Measurements from ENCODE around the gene PANK2.
"Not testable (repeated sequence)": the region's sequence is repeated elsewhere in the genome, so short reads cannot be mapped to it uniquely, and the experiment has no call there.

The PANK2 gene

GRCh38 chr20:3888622-3889488 is at the start of gene PANK2:
Gene PANK2 (plus strand): TSS chr20:3889387.
- peak; percentile 96 for DNase-seq

- DNase-seq: not testable (repeated sequence)
Observed at GRCh38 chr20:3840201-3840600, 49.0 kb upstream of the PANK2 start.

DNA sequence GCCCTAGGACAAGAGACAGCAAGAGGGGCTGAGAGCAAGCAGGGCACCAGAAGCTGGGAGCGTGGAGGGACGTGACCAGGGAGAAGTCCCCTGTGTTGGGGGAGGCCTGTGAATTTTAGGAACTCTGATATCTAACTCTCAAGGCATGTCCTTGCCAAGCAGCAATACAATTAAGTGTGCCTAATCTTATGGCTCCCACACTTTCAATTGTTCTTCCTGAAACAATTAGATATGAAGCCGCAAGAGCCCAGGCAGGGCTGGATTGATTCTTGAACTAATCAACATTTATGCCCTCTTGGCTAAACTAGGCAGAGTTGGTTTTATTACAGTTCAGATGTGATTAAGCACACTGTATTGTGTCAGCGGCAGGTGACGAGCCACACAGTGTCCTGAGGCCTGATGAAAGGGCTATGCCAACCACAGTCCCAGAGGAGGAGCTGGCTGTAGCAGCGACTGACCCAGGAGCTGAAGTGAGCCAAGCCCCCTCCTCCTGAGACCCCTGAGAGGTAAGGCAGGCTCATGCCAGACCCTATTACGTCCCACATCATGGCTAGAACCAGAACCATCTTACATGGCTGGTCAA is 46.7 kb upstream of the PANK2 start:
- no peak for DNase-seq

DNA sequence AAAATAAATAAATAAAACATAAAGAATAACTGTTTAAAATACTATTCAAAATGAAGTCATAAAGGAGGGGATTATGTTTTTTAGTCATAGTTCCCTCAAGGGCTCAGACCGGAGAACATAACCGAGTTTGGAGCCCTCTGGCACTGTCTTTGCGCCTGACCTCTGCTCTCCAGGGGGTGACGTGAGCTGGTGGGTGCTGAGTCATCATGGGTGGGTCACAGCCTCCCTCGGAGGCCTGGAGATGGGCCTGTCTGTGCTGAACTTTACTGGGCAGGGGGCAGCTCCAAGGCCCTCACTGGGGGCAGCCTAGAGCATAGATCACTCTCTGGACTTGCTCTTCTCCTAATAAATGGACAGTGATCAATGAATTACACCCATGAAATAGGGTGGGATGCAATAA is 45.7 kb upstream of the PANK2 start:
- no peak for DNase-seq

DNA sequence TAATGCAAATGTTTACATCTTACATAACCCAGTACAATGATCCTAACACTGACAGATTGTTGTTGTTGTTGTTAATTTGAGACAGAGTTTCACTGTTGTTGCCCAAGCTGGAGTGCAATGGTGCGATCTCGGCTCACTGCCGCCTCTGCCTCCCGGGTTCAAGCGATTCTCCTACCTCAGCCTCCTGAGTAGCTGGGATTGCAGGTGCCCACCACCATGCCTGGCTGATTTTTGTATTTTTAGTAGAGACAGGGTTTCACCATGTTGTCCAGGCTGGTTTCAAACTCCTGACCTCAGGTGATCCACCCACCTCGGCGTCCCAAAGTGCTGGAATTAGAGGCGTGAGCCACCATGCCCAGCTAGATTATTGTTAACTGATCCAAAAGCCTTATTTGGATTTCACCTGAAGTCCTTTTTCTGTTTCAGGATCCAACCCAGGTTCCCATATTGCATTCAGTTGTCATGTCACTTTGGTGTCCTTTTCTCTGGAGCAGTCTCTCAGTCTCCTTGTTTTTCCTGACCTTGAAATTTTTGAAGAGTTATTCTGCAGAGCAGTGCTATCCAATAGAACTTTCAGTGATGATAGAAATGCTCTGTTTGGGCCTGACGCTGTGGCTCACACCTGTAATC is 45.1 kb upstream of the PANK2 start:
- DNase-seq: not testable (repeated sequence)

- no peak for DNase-seq
Observed at GRCh38 chr20:3846378-3846739, 42.8 kb upstream of the PANK2 start.

GRCh38 chr20:3846740-3847428 is 42.3 kb upstream of the PANK2 start, which contains the start of gene MAVS:
Gene MAVS (plus strand): TSS chr20:3846834. CDS start chr20:3854625, 7,791 bp downstream.
- DNase-seq: peak; percentile 78

- DNase-seq: no peak
Observed at GRCh38 chr20:3847429-3847940, 41.7 kb upstream of the PANK2 start.

DNA sequence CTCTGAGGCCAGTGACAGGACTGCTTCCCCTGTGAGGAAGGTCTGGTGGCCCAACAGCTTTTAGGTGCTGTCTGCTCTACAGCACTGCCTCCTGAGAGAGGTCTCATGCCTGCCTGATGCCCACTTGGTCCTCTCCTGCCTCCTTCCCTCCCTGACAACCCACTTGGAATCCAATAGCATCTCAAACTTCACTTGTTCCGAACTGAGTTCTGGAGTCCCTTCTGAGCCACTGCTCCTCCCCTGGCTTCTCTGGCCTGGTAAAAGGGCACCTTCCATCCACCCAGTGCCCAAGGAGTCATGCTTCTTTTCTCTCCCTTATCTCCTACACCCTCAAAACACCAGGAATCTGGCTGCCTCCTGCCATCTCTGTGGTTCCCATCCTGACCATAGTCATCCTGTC is 40.6 kb upstream of the PANK2 start:
- DNase-seq: no peak

DNA sequence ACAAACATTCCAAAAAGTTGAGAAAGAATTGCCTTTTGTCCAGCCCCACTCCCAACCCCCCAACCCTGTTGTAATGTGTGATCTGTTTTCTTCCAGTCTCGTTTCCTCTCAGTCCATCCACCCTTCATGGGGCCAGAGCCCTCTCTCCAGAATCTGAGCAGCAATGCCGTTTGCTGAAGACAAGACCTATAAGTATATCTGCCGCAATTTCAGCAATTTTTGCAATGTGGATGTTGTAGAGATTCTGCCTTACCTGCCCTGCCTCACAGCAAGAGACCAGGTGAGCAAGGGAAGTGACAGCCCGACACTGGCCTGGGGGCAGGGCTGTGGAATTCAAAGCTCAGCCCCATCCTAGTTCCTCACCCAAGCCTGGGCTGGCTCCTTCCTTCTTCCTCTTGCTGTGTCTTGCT is 34.7 kb upstream of the PANK2 start:
- DNase-seq: no peak

- DNase-seq: no peak
Observed at GRCh38 chr20:3857405-3857804, 31.8 kb upstream of the PANK2 start.

DNA sequence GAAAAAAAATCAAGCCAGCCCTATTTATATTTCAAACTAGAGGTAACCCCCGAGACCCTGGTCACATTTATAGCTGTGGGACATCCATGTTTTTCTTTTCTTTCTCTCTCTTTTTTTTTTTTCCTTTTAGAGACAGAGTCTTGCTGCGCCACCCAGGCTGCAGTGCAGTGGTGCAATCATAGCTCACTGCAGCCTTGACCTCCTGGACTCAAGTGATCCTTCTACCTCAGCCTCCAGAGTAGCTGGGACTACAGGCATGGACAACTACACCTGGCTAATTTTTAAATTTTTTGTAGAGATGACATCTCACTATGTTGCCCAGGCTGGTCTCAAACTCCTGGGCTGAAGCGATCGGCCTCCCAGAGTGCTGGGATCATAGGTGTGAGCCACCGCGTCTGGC is 30.5 kb upstream of the PANK2 start:
- DNase-seq: no peak

DNA sequence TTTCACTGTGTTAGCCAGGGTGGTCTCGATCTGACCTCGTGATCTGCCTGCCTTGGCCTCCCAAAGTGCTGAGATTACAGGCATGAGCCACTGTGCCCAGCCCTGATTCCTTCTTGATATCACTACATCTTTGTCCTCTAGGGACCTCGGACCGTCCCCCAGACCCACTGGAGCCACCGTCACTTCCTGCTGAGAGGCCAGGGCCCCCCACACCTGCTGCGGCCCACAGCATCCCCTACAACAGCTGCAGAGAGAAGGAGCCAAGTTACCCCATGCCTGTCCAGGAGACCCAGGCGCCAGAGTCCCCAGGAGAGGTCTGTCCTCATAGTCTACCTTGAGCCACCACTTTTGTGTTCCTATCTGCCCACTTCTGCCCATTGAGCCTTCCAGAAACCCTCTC is 28.0 kb upstream of the PANK2 start:
- DNase-seq: no peak

DNA sequence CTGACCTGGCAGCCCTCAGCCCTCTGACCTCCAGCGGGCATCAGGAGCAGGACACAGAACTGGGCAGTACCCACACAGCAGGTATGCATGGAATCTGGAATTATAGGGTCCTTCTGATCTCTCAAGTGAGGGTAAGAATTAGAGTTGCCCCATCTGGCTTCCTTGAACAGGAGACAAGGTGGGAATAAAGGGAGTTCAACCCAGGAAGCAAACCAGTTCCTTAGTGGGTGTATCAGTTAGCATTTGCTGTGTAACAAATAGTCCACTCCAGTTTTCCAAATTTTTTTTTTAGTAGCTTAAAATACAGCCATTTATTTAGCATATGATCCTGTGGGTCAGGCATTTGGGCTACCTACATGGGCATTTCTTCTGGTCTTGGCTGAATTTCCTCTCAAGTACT is 26.9 kb upstream of the PANK2 start:
- DNase-seq: no peak

DNA sequence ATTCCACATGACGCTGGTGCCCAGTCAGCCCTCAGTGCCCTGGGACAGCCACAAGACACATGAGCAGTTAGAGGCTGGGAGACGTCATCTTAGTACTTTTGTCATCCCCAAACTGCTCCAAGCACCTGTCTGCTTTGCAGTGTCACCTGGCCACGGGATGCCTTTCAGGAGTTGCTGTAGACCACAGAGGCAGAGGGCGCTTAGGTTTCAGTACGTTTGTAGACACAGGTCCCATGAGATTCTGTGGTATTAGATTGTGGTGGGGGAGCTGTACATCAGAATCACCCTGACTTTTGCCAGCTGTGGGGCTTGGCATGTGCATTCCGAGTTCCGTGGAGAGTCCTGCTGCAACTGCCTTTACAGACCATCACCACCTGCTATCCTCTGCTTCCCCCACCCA is 25.9 kb upstream of the PANK2 start:
- DNase-seq: no peak

- DNase-seq: no peak
Observed at GRCh38 chr20:3864518-3864917, 24.7 kb upstream of the PANK2 start.

GRCh38 chr20:3865152-3865886 is 23.9 kb upstream of the PANK2 start:
- DNase-seq: no peak

GRCh38 chr20:3865887-3866407 is 23.2 kb upstream of the PANK2 start:
- no peak for DNase-seq

DNA sequence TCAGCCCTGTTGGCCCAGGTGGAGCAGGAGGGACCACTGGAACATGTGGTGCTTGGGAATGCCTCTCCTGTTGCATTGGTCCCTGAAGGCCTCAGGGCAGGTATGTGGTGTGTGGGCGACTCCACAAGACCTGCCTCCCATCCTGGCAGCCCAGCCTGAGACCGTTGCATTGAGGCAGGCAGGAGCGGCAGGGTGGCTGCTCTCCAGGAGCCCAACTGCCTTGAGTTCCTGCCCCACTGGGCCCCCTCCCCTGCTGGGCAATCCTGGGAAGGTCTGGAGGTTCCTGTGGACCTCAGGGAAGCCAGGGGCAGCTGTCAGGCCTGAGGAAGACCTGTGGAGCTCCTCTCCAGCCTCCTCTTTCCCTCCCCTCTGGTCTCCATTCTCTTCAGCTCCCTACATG is 22.7 kb upstream of the PANK2 start:
- DNase-seq: no peak

DNA sequence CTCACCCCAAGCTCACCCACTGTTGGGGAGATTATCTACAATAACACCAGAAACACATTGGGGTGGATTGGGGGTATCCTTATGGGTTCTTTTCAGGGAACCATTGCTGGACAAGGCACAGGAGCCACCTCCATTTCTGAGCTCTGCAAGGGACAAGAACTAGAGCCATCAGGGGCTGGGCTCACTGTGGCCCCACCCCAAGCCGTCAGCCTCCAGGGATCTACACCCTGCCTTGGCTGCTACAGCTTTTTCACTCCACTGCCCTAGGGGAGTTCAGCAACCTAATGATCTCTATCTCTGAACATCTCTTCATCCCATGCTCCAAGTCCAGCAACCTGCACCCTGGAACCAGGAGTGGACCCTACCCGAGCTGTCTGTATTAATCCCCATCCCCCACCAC is 21.4 kb upstream of the PANK2 start:
- no peak for DNase-seq

- DNase-seq: no peak
Observed at GRCh38 chr20:3869839-3870634, 19.1 kb upstream of the PANK2 start.

Measured in activated effector memory CD4-positive, alpha-beta T cell treated with Interleukin-2 at 50 U/mL for 16 hours (primary cell).